ENCODE measurements around the gene KIF12.
A peak's percentile ranks its signal among the peaks of the same experiment; 100 is the strongest.

Gene KIF12

GRCh38 chr9:114123031-114123977 is 24.2 kb upstream of the KIF12 start:
- no peak for DNase-seq

GRCh38 chr9:114122136-114123027 is 23.3 kb upstream of the KIF12 start:
- no peak for DNase-seq

GRCh38 chr9:114121227-114122135 is 22.4 kb upstream of the KIF12 start:
- DNase-seq = no peak

- DNase-seq = no peak
Measured at GRCh38 chr9:114120192-114121014, 21.3 kb upstream of the KIF12 start.

GRCh38 chr9:114119242-114120191 is 20.4 kb upstream of the KIF12 start:
- no peak for DNase-seq

GRCh38 chr9:114117996-114118830 is 19.1 kb upstream of the KIF12 start:
- no peak for DNase-seq

GRCh38 chr9:114117614-114117995 is 18.5 kb upstream of the KIF12 start:
- no peak for DNase-seq

GRCh38 chr9:114116126-114116747 is 17.1 kb upstream of the KIF12 start:
- DNase-seq = no peak

GRCh38 chr9:114115654-114116125 is 16.6 kb upstream of the KIF12 start:
- DNase-seq = no peak

- DNase-seq = no peak
Measured at GRCh38 chr9:114114364-114114763, 15.3 kb upstream of the KIF12 start.

GRCh38 chr9:114112778-114113584 is 13.9 kb upstream of the KIF12 start:
- no peak for DNase-seq

- DNase-seq = no peak
Measured at GRCh38 chr9:114112325-114112724, 13.2 kb upstream of the KIF12 start.

- DNase-seq = no peak
Measured at GRCh38 chr9:114110180-114110579, 11.1 kb upstream of the KIF12 start.

GRCh38 chr9:114109124-114109523 is 10.0 kb upstream of the KIF12 start:
- DNase-seq = no peak

- DNase-seq = peak; percentile 56
Measured at GRCh38 chr9:114108016-114108833, 9.1 kb upstream of the KIF12 start.

- no peak for DNase-seq
Measured at GRCh38 chr9:114107286-114108001, 8.4 kb upstream of the KIF12 start.
